Measurements from ENCODE around the gene CPSF4L. TPM values are rescaled to one million over a fixed set of nuclear protein-coding genes. Genes with fewer than 3 reads are reported as not detected.
A peak's percentile ranks its signal among the peaks of the same experiment; 100 is the strongest.

CPSF4L gene
- total RNA-seq, 1 experiment from 2014 or later: not detected

DNA sequence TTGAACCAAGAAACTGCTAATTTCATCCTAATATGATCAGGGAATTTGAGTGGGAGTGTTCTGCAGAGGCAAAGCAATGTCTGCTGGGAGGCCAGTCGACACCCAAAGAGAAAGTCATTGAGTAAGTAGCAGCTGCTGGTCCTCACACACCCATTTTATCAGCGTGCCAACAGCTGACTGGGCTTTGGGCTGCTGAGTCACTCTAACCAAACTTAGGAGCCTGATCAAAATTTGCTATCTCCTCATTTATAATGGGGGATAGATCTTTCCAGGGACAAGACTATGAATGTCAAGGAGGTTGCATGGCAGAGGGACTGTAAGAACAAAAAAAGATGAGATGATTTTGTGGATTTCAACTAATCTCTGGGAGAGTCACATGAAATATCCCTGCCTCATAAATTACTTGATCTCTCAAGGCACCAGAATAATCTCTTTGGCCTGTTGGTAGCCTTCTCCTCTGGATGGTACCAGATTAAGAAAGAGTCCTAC is 32.9 kb downstream of the CPSF4L start (continued):
- TF ChIP-seq RORB (CRISPR knock-in tag; IDR thresholded peaks at IDR 0.05): no peak
- no peak for TF ChIP-seq OVOL2 (CRISPR knock-in tag; IDR thresholded peaks at IDR 0.05; ENCODE audit: borderline replicate concordance)
- TF ChIP-seq, protein P1, sequence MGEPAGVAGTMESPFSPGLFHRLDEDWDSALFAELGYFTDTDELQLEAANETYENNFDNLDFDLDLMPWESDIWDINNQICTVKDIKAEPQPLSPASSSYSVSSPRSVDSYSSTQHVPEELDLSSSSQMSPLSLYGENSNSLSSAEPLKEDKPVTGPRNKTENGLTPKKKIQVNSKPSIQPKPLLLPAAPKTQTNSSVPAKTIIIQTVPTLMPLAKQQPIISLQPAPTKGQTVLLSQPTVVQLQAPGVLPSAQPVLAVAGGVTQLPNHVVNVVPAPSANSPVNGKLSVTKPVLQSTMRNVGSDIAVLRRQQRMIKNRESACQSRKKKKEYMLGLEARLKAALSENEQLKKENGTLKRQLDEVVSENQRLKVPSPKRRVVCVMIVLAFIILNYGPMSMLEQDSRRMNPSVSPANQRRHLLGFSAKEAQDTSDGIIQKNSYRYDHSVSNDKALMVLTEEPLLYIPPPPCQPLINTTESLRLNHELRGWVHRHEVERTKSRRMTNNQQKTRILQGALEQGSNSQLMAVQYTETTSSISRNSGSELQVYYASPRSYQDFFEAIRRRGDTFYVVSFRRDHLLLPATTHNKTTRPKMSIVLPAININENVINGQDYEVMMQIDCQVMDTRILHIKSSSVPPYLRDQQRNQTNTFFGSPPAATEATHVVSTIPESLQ (CRISPR knock-in tag; IDR thresholded peaks at IDR 0.05): no peak

DNA sequence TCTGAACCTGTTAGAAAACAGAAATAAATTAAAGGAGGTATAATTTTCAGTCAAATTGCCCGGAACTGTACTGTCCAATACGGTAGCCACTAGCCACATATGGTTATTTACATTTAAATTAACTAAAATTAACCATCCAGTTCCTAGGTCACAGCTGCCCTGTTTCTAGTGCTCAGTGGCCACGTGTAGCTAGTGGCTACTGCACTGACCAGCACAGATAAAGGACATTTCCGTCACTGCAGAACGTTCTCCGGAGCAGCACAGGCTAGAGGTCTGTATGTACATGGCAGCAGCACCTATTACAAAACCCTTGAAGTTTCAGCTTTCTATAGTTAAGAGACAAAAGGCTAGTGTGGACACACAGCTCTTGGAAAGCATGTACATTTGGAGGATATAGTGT is 33.7 kb downstream of the CPSF4L start:
- H3K9me3 Mint-ChIP-seq: no peaks in the 10 kb centered on the region
- H3K4me1 Mint-ChIP-seq: peaks cover 54% of the 10 kb centered on the region
- H3K27me3 Mint-ChIP-seq (ENCODE audit: low read depth): no peaks in the 10 kb centered on the region
- 0 out of 2 replicates have a peak overlapping the region, but pooled peaks have one; percentile 30 for H3K27ac Mint-ChIP-seq
- TF ChIP-seq CREM (CRISPR knock-in tag; IDR thresholded peaks at IDR 0.05) (no peak), TEAD1 (CRISPR knock-in tag; IDR thresholded peaks at IDR 0.05) (no peak), CREB1 (CRISPR knock-in tag; IDR thresholded peaks at IDR 0.05) (no peak), ZNF219 (CRISPR knock-in tag; IDR thresholded peaks at IDR 0.05; ENCODE audit: borderline replicate concordance) (no peak), ESRRA (CRISPR knock-in tag; IDR thresholded peaks at IDR 0.05; ENCODE audit: borderline replicate concordance) (no peak), ZNF232 (CRISPR knock-in tag; IDR thresholded peaks at IDR 0.05) (no peak)
- TF ChIP-seq, protein P2, sequence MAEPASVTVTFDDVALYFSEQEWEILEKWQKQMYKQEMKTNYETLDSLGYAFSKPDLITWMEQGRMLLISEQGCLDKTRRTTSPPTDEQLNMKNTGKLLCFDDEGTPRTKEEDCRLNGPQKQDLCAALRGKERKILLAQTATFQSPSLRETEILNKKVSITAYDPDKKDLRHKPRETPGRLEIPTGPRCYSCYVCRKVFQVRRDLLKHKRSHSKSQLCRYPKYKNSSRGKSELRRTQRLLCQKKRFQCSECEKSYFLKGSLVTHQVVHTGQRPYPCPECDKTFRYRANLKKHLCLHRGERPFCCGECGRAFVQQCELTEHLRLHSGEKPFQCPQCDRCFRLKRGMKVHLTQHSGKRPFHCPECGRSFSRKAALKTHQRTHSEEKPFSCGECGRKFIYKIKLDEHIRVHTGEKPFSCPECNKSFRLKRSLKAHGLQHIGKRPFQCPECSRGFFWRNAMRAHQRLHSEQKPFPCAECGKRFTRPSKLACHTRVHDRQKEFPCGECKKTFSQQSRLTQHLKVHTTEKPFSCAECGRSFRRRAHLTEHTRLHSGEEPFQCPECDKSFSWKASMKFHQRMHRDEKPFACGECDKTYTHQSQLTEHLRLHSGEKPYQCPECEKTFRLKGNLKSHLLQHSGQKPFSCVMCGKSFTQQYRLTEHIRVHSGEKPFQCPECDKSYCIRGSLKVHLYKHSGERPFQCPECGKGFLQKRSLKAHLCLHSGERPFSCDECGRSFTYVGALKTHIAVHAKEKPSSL (CRISPR knock-in tag; conservative IDR thresholded peaks at IDR 0.05): no peak
- TF ChIP-seq, protein P3, sequence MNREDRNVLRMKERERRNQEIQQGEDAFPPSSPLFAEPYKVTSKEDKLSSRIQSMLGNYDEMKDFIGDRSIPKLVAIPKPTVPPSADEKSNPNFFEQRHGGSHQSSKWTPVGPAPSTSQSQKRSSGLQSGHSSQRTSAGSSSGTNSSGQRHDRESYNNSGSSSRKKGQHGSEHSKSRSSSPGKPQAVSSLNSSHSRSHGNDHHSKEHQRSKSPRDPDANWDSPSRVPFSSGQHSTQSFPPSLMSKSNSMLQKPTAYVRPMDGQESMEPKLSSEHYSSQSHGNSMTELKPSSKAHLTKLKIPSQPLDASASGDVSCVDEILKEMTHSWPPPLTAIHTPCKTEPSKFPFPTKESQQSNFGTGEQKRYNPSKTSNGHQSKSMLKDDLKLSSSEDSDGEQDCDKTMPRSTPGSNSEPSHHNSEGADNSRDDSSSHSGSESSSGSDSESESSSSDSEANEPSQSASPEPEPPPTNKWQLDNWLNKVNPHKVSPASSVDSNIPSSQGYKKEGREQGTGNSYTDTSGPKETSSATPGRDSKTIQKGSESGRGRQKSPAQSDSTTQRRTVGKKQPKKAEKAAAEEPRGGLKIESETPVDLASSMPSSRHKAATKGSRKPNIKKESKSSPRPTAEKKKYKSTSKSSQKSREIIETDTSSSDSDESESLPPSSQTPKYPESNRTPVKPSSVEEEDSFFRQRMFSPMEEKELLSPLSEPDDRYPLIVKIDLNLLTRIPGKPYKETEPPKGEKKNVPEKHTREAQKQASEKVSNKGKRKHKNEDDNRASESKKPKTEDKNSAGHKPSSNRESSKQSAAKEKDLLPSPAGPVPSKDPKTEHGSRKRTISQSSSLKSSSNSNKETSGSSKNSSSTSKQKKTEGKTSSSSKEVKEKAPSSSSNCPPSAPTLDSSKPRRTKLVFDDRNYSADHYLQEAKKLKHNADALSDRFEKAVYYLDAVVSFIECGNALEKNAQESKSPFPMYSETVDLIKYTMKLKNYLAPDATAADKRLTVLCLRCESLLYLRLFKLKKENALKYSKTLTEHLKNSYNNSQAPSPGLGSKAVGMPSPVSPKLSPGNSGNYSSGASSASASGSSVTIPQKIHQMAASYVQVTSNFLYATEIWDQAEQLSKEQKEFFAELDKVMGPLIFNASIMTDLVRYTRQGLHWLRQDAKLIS (CRISPR knock-in tag; IDR thresholded peaks at IDR 0.05; ENCODE audit: borderline replicate concordance): no peak
- TF ChIP-seq, protein P4, sequence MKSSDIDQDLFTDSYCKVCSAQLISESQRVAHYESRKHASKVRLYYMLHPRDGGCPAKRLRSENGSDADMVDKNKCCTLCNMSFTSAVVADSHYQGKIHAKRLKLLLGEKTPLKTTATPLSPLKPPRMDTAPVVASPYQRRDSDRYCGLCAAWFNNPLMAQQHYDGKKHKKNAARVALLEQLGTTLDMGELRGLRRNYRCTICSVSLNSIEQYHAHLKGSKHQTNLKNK (CRISPR knock-in tag; IDR thresholded peaks at IDR 0.05): no peak
- TF ChIP-seq, protein P5, sequence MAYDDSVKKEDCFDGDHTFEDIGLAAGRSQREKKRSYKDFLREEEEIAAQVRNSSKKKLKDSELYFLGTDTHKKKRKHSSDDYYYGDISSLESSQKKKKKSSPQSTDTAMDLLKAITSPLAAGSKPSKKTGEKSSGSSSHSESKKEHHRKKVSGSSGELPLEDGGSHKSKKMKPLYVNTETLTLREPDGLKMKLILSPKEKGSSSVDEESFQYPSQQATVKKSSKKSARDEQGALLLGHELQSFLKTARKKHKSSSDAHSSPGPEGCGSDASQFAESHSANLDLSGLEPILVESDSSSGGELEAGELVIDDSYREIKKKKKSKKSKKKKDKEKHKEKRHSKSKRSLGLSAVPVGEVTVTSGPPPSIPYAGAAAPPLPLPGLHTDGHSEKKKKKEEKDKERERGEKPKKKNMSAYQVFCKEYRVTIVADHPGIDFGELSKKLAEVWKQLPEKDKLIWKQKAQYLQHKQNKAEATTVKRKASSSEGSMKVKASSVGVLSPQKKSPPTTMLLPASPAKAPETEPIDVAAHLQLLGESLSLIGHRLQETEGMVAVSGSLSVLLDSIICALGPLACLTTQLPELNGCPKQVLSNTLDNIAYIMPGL (CRISPR knock-in tag; IDR thresholded peaks at IDR 0.05): no peak
- DNase-seq (ENCODE audit: low spot score): no peak
- POLR2A ChIA-PET: interaction anchor here (0.6 kb wide), 1 partner anchor 133 kb away, joined by 4 read pairs; no protein-coding TSS in a partner anchor
- no peak overlapping the region for H3K4me3 Mint-ChIP-seq
- ATAC-seq: no peak
- H3K36me3 Mint-ChIP-seq: peaks cover 7% of the 10 kb centered on the region
- CTCF ChIA-PET: interaction anchor here (0.9 to 3.7 kb wide), 4 partner anchors 12 to 242 kb away, joined by 3 to 15 read pairs (median 4); no protein-coding TSS in a partner anchor

All from WTC11 (cell line).